Adrenal gland (tissue), 5 donors: ENCODE results near the gene VWA8.

Experiments used
- CTCF ChIP-seq, 6 experiments: fragments of 450-650 bp in 4 of 6; fragments of 200-600 bp in 2 of 6; sonication (generic) in 1 of 6; IDR thresholded peaks; 1 replicate in 5 of 6; 2 replicates in 1 of 6; pipeline versions ENCODE4 v1.5.1 to v1.8.0; 2016 to 2021; ENCODE audit warnings: antibody characterized with exemption in 6 of 6, mild to moderate bottlenecking in 2 of 6, moderate library complexity in 1 of 6
- POLR2A ChIP-seq, 2 donors: fragments of 450-650 bp; IDR thresholded peaks; one replicate each; pipeline ENCODE4 v1.6.1; 2017; ENCODE audit warnings: antibody characterized with exemption in 2 of 2, mild to moderate bottlenecking in 2 of 2, moderate library complexity in 1 of 2
- donor health status: DM: no; HTN: no; CAD: no.

- no peak for TF ChIP-seq CTCF (IDR thresholded peaks at IDR 0.05)
- TF ChIP-seq POLR2A (IDR thresholded peaks at IDR 0.05): no peak
These were observed 440.8 kb downstream of the VWA8 start for GRCh38 chr13:41520016-41520659.
